Activated T-cell treated with anti-CD3 and anti-CD28 coated beads, Interleukin-2, amount 50 U/mL, for 1 hour (primary cell): Measurements from ENCODE around the gene ELOVL7.
"Not testable (repeated sequence)": the region's sequence is repeated elsewhere in the genome, so short reads cannot be mapped to it uniquely, and the experiment has no call there.

Experiments used
- DNase-seq: peaks from one replicate; pipeline ENCODE4 v3.0.0-alpha.2; 2020

ELOVL7 gene

DNA sequence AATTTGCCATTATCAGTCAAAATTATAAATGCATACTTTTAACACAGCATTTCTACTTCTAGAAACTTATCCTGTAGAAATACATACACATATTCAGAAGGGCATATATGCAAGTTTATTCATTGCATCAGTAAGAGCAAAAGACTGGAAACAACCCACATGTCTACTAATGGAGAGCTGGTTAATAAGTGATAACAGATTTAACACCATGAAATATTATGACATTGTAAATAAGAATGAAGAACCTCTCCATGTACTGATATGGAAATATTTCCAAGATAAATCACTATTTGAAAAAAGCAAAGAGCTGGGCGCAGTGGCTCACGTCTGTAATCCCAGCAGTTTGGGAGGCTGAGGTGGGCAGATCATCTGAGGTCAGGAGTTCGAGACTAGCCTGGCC lies 54.5 kb downstream of the ELOVL7 start:
- no peak for DNase-seq

DNA sequence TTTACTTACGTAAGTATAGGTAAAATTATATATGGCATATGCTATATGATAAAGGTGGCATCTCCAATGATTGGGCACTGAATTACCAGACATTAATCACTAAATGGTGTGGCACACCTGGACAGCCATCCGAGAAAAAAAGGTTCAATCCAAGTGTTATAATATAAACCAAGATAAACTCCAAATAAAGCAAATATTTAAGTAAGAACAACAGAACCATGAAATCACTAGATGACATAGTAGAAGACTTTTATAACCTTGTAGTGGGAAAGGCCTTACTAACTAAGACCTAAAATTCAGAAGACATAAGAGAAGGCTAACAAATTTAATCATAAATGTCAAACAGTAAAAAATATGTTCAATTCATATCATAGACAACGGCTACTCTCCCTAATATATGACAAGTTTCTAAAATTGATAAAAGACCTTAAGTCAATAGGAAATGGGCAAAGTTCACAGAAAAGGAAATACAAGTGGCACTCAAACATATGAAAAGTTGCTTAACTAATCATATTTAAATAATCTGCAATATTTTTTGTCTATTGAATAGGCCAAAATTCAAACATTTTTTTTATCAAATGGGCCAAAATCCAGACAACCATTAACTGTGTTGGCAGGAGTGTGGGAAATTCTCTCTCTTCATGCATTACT lies 55.1 kb downstream of the ELOVL7 start:
- no peak for DNase-seq

DNA sequence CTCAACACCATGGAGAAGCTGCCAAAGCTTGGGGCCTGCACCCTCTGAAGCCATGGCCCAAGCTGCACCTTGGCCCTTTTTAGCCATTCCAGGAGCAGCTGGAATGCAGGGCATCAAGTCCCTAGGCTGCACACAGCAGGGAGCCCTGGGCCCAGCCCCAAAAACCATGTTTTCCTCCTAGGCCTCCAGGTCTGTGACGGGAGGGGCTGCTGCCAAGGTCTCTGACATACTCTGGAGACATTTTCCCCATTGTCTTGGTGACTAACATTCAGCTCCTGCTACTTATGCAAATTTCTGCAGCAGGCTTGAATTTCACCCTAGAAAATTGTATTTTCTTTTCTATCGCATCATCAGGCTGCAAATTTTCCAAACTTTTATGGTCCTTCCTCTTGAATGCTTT lies 64.6 kb downstream of the ELOVL7 start:
- DNase-seq = no peak

DNA sequence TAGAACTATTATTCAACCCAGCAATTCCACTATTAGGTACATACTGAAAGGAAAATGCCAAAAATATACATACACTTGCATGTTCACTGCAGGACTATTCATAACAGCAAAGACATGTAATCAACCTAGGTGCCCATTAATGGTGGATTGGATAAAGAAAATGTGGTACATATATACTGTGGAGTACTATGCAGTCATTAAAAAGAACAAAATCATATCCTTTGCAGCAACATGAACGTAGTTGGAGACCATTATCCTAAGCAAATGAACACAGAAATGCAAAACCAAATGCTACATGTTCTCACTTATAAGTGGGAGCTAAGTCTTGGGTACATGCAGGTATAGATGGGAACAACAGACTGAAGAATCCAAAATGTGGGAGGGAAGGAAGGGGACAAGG lies 67.7 kb downstream of the ELOVL7 start:
- no peak for DNase-seq

DNA sequence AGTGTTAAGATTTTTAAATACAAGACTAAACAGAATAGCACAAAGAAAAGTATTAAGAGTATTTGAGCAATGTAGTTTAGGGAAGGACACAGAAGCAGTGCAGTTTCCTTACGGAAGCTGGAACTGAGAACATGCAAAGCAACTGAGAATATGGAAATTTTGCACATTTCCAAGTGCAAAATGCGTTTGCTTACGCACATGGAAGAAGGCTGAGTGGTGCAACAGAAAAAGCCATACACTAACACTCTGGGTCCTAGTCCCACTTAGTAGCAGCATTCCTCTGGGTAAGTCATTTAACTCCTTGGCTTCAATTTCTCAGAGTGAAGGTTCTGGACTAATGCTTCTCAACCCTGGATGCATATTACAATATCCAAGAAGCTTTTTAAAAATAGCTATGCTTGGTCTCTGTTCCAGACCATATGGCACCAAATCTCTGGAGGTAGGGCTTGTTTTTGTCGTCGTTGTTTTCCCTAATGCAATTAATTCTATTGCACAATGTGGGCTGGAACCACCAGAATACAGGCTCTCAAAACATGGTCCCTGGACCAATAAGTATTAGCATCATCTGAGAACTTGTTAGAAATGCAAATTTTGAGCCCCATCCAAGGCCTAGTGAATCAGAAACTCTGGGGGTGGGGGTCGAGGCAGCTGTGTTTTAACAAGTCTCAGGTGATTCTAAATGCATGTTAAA lies 78.9 kb downstream of the ELOVL7 start:
- no peak for DNase-seq

DNA sequence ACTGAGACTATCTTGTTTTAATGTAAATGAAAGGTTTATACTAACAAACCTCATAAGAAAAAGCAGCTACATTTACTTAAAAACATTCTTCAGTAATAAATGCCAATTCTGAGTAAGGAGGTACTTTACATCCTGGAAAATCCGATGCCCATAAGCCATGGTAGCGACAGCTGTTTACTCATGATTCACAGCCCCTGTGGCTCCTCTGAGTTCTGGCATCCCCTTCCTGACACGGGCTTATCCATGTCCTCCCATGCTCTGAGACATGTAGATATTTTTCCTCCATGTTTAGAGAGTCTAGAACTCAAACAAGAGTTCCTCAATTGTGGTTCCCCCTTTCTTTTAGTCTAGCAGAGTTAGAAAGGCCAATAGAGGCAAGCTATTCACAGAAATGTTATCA lies 81.0 kb downstream of the ELOVL7 start:
- DNase-seq = no peak

DNA sequence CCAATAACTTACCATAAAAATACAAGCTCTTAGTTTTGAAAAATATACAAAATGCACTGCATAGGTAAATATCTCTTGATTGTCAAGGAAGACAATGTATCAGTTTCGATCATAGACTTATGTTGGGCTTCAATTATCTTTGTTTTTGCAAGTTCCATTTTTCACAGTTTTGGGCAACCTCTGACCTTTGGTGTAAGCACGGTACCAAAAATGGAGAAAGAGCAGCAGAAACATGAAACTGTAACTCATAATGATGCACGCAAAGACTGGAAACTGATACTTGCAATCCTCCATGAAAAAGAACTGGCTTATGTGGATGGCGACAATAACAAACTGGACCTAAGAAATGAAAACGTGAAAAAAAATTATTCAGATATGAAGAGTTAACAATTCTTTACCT lies 89.6 kb downstream of the ELOVL7 start:
- DNase-seq = no peak

DNA sequence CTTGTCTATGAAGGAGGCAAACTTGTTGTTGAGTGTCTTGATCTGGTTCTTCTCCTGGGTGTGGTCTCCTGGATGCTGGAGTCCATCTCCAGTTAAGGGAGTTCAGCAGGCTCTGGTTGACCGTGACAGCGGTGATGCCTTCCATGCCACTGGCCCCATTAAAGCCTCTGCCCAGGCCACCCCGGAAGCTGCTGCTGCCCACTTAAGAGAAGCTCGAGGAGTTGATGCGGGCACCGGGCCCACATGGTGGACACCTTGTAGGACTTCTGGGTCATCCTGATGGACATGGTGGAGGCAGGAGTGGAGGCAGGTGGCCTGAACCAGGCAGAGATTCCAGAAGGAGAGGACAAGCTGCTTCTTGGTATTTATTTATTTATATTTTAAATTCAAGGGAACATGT lies 99.4 kb downstream of the ELOVL7 start:
- no peak for DNase-seq

DNA sequence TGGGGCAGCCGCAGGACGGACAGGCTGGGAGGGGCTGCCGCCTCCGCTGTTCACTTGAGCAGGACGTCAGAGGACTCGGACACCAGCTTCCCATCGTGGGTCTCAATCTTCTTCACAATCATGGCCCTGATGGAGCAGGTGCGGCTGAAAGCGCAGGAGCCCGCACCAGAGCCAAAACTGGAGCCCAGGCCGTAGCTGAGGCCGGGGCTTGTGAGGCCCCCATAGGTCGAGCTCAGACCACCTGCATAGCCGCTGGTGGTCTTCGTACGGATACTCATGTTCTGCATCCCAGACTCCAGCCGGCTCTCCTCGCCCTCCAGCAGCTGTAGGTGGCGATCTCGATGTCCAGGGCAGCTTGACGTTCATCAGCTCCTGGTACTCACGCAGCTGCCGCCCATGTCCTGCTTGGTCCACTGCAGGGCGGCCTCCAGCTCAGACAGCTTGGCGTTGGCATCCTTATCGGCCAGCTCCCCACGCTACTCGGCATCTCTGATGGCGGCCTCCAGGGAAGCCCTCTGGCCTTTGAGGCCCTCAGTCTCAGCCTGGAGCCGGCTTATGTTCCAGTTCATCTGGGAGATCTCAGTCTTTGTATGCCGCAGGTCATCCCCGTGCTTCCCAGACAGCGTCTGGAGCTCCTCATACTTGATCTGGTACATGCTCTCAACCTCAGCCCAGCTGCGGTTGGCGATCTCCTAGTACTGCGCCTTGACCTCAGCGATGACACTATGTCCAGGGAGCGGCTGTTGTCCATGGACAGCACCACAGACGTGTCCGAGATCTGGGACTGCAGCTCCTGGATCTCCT lies 100.4 kb downstream of the ELOVL7 start:
- no peak for DNase-seq

DNA sequence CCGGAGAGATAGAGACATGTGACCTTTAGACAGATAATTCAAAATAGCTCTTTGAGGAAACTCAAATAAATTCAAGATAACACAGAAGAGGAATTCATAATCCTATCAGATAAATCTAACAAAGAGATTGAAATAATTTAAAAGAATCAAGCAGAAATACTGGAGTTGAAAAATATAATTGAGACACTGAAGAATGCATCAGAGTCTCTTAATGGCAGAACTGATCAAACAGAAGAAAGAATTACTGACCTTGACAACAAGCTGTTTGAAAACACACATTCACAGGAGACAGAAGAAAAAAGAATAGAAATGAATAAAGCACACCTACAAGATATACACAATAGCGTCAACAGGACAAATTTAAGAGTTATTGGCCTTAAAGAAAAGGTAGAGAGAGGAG lies 103.7 kb downstream of the ELOVL7 start:
- DNase-seq = no peak

DNA sequence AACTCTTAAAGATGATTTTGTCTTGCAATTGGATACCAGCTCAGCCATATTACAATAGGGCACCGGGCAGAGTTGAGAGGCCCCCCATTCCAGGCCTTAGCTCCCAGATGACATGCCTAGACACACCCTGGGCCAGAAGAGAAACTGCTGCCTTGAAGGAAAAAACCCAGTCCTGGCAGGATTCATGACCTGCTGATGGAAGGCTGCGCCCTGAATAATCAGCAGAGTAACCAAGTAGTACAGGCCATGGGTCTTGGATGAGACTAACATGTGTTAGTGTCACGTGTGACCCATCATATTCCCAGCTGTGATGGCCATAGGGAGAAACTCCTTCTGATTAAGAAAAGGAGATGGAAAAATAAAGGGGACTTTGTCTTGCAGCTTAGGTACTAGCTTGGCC lies 105.1 kb downstream of the ELOVL7 start:
- DNase-seq = no peak

DNA sequence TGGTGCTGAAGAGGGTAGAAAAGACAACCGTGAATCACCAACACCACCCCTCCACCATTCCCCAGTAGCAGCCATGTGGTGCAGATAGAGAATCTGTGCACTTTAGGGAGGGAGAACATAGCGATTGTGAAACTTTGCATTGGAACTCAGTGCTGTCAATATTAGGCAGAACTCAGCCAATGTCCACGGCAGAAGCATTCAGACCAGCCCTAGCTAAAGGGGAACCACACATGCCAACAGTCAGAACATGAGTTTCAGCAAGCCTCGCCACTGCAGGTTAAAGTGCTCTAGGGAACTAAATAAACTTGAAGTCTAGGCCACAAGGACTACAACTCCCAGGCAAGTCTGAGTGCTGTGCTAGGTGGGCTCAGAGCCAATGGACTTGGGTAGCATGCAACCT lies 105.6 kb downstream of the ELOVL7 start:
- no peak for DNase-seq

DNA sequence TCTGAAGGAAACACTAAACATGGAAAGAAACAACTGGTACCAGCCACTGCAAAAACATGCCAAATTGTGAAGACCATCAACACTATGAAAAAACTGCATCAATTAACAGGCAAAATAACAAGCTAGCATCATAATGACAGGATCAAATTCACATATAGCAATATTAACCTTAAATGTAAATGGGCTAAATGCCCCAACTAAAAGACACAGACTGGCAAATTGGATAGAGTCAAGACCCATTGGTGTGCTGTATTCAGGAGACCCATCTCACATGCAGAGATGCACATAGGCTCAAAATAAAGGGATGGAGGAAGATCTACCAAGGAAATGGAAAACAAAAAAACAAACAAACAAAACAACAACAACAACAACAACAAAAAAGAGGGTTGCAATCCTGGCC lies 113.2 kb downstream of the ELOVL7 start:
- not testable (repeated sequence) for DNase-seq

DNA sequence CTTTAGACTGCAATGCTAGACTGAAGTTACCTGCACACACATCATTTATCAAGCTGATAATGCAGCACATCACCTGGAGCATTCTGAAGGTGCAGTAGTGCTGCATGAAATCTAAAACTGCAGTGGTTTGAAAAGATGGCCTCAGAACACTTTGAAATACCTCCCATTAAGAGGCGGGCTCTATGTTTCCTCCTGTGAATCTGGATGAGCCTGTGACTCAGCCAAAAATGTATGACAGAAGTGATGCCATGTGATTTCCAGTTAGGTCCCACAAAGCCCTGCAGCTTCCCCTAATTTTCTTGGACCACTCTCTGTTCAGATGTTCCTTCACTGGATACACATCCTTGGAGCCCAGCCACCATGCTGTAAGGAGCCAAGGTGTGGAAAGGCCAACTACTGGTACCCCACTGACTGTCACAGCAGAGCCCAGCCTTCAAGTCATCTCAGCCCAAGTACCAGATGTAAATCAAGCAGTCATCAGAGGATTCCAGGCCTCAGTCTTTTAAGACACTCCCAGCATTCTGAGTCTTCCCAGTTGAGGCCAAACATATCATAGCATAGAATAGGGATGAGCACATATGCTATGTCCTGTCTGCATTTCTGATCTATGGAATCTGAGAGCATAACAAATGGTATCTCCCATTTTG lies 116.9 kb downstream of the ELOVL7 start:
- DNase-seq = no peak

DNA sequence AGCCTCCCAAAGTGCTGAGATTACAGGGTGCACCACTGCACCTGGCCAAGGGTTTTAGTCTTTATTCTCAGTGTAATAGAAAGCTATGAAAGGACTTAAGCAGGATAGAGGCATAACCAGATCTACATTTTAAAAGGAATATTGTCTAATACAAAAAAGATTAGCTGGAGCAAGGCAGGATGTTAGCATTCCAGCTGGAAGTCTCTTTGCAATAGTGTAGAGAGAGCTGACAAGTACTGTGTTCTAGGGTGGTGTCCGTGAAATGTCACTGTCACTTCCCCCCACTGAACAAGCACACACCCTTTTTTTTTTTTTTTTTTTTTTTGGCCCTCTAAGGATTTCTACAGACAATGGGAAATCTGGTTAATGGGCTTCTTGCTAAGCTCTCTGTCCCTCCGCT lies 119.9 kb downstream of the ELOVL7 start:
- no peak for DNase-seq

DNA sequence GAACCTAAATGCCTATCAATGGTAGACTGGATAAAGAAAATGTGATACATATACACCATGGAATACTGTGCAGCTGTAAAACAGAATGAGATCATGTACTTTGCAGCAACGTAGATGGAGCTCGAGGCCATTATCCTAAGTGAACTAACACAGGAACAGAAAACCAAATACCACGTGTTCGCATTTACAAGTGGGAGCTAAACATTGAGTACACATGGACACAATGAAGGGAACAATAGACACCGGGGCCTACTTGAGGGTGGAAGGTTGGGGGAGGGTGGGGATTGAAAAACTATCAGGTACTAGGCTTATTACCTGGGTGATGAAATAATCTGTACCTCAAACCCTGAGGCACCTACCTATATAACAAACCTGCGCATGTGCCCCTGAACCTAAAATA lies 121.7 kb downstream of the ELOVL7 start:
- no peak for DNase-seq

DNA sequence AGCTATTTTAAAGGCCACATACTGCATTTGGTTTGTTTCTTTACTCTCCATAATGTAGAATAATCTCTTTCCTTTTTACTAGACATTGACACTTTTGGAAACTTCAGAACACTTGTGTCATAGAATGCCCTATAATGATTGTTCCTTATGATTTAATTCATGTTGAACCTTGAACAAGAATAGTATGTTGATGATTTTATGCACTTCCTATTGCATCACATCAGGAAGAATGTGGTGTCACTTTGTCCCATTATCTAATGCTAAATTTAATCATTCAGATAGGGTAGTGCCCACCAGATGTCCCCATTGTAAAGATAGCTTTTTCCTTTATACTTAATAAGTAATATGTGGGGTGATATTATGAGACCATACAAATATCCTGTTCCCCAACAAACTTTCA lies 124.7 kb downstream of the ELOVL7 start:
- DNase-seq = no peak

DNA sequence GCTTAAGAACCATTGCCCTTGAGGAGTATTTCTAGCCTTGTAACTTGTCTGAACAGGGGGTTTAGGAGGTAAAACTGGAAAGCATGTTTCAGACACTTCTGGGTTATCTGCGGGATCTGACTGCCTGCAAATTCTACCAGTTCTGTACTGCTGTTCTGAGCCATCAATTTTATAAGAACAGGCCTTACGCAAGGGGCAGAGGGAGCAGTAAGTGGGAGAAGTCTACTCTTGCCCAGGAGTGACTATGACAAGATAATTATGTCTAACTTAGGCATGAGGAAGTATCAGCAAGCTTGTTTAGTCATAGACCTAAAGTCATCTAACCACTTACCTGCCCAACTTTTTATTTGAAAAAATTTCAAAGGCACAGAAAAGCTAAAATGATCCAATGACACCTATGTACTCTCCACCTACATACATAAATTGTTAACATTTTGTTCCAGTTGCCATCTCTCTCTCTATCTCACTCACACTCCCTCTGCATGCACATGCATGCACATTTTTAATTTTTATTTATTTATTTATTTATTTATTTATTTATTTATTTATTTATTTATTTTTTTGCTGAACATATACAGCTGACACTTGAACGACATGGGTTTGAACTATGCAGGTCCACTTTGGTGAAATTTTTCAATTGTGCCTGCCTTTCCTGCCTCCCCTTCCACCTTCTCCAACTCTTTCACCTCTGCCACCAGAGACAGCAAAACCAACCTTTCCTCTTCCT lies 125.7 kb downstream of the ELOVL7 start:
- no peak for DNase-seq

DNA sequence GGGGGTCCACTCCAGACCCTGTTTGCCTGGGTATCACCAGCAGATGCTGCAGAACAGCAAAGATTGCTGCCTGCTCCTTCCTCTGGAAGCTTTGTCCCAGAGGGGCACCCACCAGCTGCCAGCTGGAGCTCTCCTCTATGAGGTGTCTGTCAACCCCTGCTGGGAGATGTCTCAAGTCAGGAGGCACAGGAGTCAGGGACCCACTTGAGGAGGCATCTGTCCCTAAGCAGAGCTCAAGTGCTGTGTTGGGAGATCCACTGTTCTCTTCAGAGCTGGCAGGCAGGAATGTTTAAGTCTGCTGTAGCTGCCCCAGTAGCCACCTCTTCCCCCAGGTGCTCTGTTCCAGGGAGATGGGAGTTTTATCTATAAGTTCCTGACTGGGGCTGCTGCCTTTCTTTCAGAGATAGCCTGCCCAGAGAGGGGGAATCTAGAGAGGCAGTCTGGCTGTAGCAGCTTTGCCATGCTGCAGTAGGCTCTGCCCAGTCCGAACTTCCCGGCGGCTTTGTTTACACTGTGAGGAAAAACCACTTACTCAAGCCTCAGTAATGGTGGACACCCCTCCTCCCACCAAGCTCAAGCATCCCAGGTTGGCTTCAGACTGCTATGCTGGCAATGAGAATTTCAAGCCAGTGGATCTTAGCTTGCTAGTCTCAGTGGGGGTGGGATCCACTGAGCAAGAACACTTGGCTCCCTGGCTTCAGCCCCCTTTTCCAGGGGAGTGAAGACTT lies 128.7 kb downstream of the ELOVL7 start:
- DNase-seq = not testable (repeated sequence)

DNA sequence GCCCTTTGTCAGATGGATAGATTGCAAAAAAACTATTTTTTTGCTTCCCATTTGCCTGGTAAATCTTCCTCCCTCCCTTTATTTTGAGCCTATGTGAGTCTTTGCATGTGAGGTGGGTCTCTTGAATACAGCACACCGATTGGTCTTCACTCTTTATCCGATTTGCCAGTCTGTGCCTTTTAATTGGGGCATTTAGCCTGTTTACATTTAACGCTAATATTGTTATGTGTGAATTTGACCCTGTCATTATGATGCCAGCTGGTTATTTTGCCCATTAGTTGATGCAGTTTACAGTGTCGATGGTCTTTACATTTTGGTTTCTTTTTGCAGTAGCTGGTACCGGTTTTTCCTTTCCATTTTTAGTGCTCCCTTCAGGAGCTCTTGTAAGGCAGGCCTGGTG lies 131.1 kb downstream of the ELOVL7 start:
- DNase-seq = no peak

DNA sequence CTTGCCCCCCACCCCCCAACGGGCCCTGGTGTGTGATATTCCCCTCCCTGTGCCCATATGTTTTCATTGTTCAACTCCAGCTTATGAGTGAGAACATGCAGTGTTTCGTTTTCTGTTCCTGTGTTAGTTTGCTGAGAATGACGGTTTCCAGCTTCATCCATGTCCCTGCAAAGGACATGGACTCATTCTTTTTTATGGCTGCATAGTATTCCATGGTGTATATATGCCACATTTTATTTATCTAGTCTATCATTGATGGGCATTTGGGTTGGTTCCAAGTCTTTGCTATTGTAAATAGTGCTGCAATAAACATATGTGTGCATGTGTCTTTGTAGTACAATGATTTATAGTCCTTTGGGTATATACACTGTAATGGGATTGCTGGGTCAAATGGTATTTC lies 132.2 kb downstream of the ELOVL7 start:
- not testable (repeated sequence) for DNase-seq

DNA sequence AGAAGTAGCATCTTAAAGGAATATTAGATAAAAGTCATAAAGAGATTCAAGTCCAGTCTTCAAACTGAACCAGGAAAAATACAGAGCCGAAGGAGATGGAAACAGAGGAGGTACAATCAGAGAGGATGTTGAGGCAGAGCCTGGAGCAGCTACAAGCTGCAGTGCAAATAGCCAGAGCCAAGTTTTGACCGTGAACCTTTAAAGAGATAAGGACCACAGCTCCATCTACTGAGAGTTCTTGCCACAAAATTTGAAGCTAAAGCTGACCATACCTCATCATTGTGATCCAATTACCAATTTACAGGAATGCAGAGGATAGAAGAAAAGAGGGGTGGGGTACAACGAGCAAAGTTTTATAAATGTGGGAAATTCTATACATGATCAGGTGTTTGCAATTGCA lies 133.7 kb downstream of the ELOVL7 start:
- DNase-seq = no peak
